Mesenchymal stem cell (in vitro differentiated cells and primary cell): ENCODE results near the gene TPGS1.

Source experiments
- DNase-seq: peaks from one replicate; pipeline ENCODE4 v3.0.0-alpha.2; 2013
- H2AFZ ChIP-seq: one replicate; pipeline ENCODE4 v1.6.1; 2013; ENCODE audit warnings: low read depth, mild to moderate bottlenecking, control low read depth, inconsistent platforms, low read length, moderate library complexity
- H2AK5ac ChIP-seq: 2 replicates; pipeline ENCODE4 v1.6.1; 2013; ENCODE audit warnings: low read length, moderate library complexity, mild to moderate bottlenecking, inconsistent platforms; ENCODE audit not compliant: severe bottlenecking
- H2BK120ac ChIP-seq: one replicate; pipeline ENCODE4 v1.6.1; 2013; ENCODE audit warnings: low read depth, mild to moderate bottlenecking, inconsistent platforms, low read length, moderate library complexity
- H2BK12ac ChIP-seq, 2 experiments: one replicate each; pipeline ENCODE4 v1.6.1; 2013; ENCODE audit warnings: inconsistent platforms in 2 of 2, low read length in 2 of 2, mild to moderate bottlenecking in 2 of 2, moderate library complexity in 2 of 2, control low read depth in 1 of 2
- H2BK15ac ChIP-seq: one replicate; pipeline ENCODE4 v1.6.1; 2013; ENCODE audit warnings: mild to moderate bottlenecking, low read depth, inconsistent platforms; ENCODE audit not compliant: poor library complexity, severe bottlenecking
- H2BK5ac ChIP-seq: 2 replicates; pipeline ENCODE4 v1.6.1; 2013; ENCODE audit warnings: low read depth, mild to moderate bottlenecking, low read length, control low read depth, inconsistent platforms; ENCODE audit not compliant: poor library complexity, severe bottlenecking
- H3K14ac ChIP-seq, 2 experiments: one replicate each; pipeline ENCODE4 v1.6.1; 2013; ENCODE audit warnings: inconsistent platforms in 2 of 2, low read length in 2 of 2, control low read depth in 1 of 2, mild to moderate bottlenecking in 1 of 2, moderate library complexity in 1 of 2
- H3K18ac ChIP-seq, 2 experiments: one replicate each; pipeline ENCODE4 v1.6.1; 2013; ENCODE audit warnings: inconsistent platforms in 2 of 2, low read length in 2 of 2, control low read depth in 1 of 2, low read depth in 1 of 2, mild to moderate bottlenecking in 1 of 2
- H3K23ac ChIP-seq, 2 experiments: one replicate each; pipeline ENCODE4 v1.6.1; 2013; ENCODE audit warnings: inconsistent platforms in 2 of 2, low read length in 2 of 2, mild to moderate bottlenecking in 2 of 2, moderate library complexity in 2 of 2, control low read depth in 1 of 2
- H3K27ac ChIP-seq: 2 replicates; pipeline ENCODE4 v1.5.1; 2013; ENCODE audit warnings: mild to moderate bottlenecking, moderate library complexity, low read length, control low read depth, inconsistent platforms; ENCODE audit not compliant: poor library complexity, severe bottlenecking
- H3K27me3 ChIP-seq, 2 experiments: 2 replicates each; pipeline versions ENCODE4 v1.6.1 to v1.7.0; 2013; ENCODE audit warnings: low read length in 2 of 2, mild to moderate bottlenecking in 2 of 2, moderate library complexity in 2 of 2, control low read depth in 1 of 2, inconsistent platforms in 1 of 2; ENCODE audit not compliant: control insufficient read depth in 1 of 2, insufficient read depth in 1 of 2
- H3K36me3 ChIP-seq, 2 experiments: 2 replicates each; pipeline versions ENCODE4 v1.6.1 to v1.7.0; 2013; ENCODE audit warnings: low read length in 2 of 2, control low read depth in 1 of 2, inconsistent platforms in 1 of 2, low read depth in 1 of 2, mild to moderate bottlenecking in 1 of 2; ENCODE audit not compliant: insufficient read depth in 2 of 2, control insufficient read depth in 1 of 2
- H3K4ac ChIP-seq, 2 experiments: one replicate each; pipeline ENCODE4 v1.6.1; 2013; ENCODE audit warnings: inconsistent platforms in 2 of 2, low read length in 2 of 2, mild to moderate bottlenecking in 2 of 2, moderate library complexity in 2 of 2, control low read depth in 1 of 2, low read depth in 1 of 2
- H3K4me1 ChIP-seq: 2 replicates; pipeline ENCODE4 v1.6.1; 2013; ENCODE audit warnings: low read depth, low read length, control low read depth; ENCODE audit not compliant: control insufficient read depth, insufficient read depth
- H3K4me2 ChIP-seq: 2 replicates; pipeline ENCODE4 v1.6.1; 2013; ENCODE audit warnings: low read length, mild to moderate bottlenecking, inconsistent platforms; ENCODE audit not compliant: poor library complexity, severe bottlenecking
- H3K4me3 ChIP-seq, 2 experiments: 2 replicates each; pipeline versions ENCODE4 v1.5.1 to v1.7.0; 2013; ENCODE audit warnings: low read length in 2 of 2, mild to moderate bottlenecking in 2 of 2, control low read depth in 1 of 2, low read depth in 1 of 2; ENCODE audit not compliant: insufficient read depth in 1 of 2
- H3K79me1 ChIP-seq: replicated peaks from 2 replicates; pipeline ENCODE4 v1.6.1; 2013; ENCODE audit warnings: mild to moderate bottlenecking, control low read depth, low read length, inconsistent platforms; ENCODE audit not compliant: poor library complexity, severe bottlenecking
- H3K9ac ChIP-seq: 2 replicates; pipeline ENCODE4 v1.7.0; 2013; ENCODE audit warnings: mild to moderate bottlenecking, low read length, moderate library complexity
- H3K9me3 ChIP-seq: 2 replicates; pipeline ENCODE4 v1.7.0; 2013; ENCODE audit warnings: mild to moderate bottlenecking, low read length; ENCODE audit not compliant: control insufficient read depth
- H4K8ac ChIP-seq: one replicate; pipeline ENCODE4 v1.6.1; 2013; ENCODE audit warnings: inconsistent platforms, mild to moderate bottlenecking, low read length, moderate library complexity
- H4K91ac ChIP-seq: one replicate; pipeline ENCODE4 v1.6.1; 2013; ENCODE audit warnings: mild to moderate bottlenecking, low read length, inconsistent platforms
- WGBS: methylation state at CpG from one replicate; pipeline ENCODE4 v1.1.7; 2013; ENCODE audit warnings: mixed read lengths; 5-methylcytosine and 5-hydroxymethylcytosine counted together

The TPGS1 gene

GRCh38 chr19:495402-496111 is 11.7 kb upstream of the TPGS1 start:
- Histone ChIP-seq H3K79me1 (no peaks in the 10 kb centered on the region), H2AK5ac (no peak overlapping the region), H4K91ac (no peak overlapping the region), H2BK12ac (no peak overlapping the region), H2BK5ac (no peak overlapping the region), H3K14ac (no peak overlapping the region), H2AFZ (no peak overlapping the region), H3K9me3 (no peaks in the 10 kb centered on the region), H3K4me2 (no peak overlapping the region), H3K4ac (no peak overlapping the region), H4K8ac (no peak overlapping the region), H3K36me3 (peaks cover 0 to 3% of the 10 kb centered on the region in 2 experiments), H3K4me3 (no peak overlapping the region), H2BK120ac (no peak overlapping the region), H3K4me1 (peaks cover 16% of the 10 kb centered on the region), H3K18ac (no peak overlapping the region), H2BK15ac (peak overlapping the region; percentile 38), H3K23ac (no peak overlapping the region), H3K27ac (no peak overlapping the region), H3K27me3 (peaks cover 18 to 24% of the 10 kb centered on the region in 2 experiments), H3K9ac (no peak overlapping the region)
- peak; percentile 43 for DNase-seq
- 31% methylated on average over 32 of the region's 32 CpGs for WGBS

GRCh38 chr19:496112-496665 is 11.1 kb upstream of the TPGS1 start, which contains the start of gene MADCAM1:
Gene MADCAM1 (plus strand): TSS chr19:496486. CDS start chr19:496500, 14 bp downstream.
- Histone ChIP-seq H3K14ac (no peak within 1 kb of the TSS), H3K36me3 (peaks cover 0 to 3% of the 10 kb centered on the region in 2 experiments), H3K9me3 (no peaks in the 10 kb centered on the region), H4K8ac (no peak within 1 kb of the TSS), H2BK15ac (peak within 1 kb of the TSS; percentile 38), H3K4me1 (peaks cover 16% of the 10 kb centered on the region), H3K4me2 (no peak within 1 kb of the TSS), H4K91ac (no peak within 1 kb of the TSS), H2AK5ac (no peak within 1 kb of the TSS), H3K18ac (no peak within 1 kb of the TSS), H3K4ac (no peak within 1 kb of the TSS), H2AFZ (no peak within 1 kb of the TSS), H3K79me1 (no peaks in the 10 kb centered on the region), H3K27me3 (peaks cover 18 to 24% of the 10 kb centered on the region in 2 experiments), H2BK120ac (no peak within 1 kb of the TSS), H2BK12ac (no peak within 1 kb of the TSS), H3K4me3 (no peak within 1 kb of the TSS), H3K27ac (no peak within 1 kb of the TSS), H3K9ac (no peak within 1 kb of the TSS), H2BK5ac (no peak within 1 kb of the TSS), H3K23ac (no peak within 1 kb of the TSS)
- no peak for DNase-seq
- 17% methylated on average over 33 of the region's 33 CpGs for WGBS

GRCh38 chr19:496986-497385 is 10.3 kb upstream of the TPGS1 start:
- 15% methylated on average over 17 of the region's 18 CpGs for WGBS
- no peaks in the 10 kb centered on the region for H3K9me3 ChIP-seq
- no peak overlapping the region for H2AK5ac ChIP-seq
- no peak overlapping the region for H3K4me2 ChIP-seq
- no peak overlapping the region for H2BK15ac ChIP-seq
- no peak overlapping the region for H3K23ac ChIP-seq
- no peak overlapping the region for H3K4ac ChIP-seq
- no peak overlapping the region for H3K4me3 ChIP-seq
- no peak overlapping the region for H4K8ac ChIP-seq
- no peak overlapping the region for H3K9ac ChIP-seq
- H3K27me3 ChIP-seq, result peaks cover 18 to 24% of the 10 kb centered on the region in 2 experiments
- peaks cover 0 to 3% of the 10 kb centered on the region in 2 experiments for H3K36me3 ChIP-seq
- H3K79me1 ChIP-seq, result no peaks in the 10 kb centered on the region
- peaks cover 16% of the 10 kb centered on the region for H3K4me1 ChIP-seq
- H2AFZ ChIP-seq, result no peak overlapping the region
- no peak overlapping the region for H2BK5ac ChIP-seq
- H3K27ac ChIP-seq, result no peak overlapping the region
- no peak overlapping the region for H3K18ac ChIP-seq
- H2BK120ac ChIP-seq, result no peak overlapping the region
- no peak overlapping the region for H4K91ac ChIP-seq
- no peak overlapping the region for H3K14ac ChIP-seq
- DNase-seq, result no peak
- no peak overlapping the region for H2BK12ac ChIP-seq

- H3K9ac ChIP-seq, result no peak overlapping the region
- H3K27ac ChIP-seq, result no peak overlapping the region
- H2AFZ ChIP-seq, result no peak overlapping the region
- H4K8ac ChIP-seq, result no peak overlapping the region
- H3K4ac ChIP-seq, result no peak overlapping the region
- no peak overlapping the region for H3K18ac ChIP-seq
- no peak overlapping the region for H2BK12ac ChIP-seq
- no peak overlapping the region for H4K91ac ChIP-seq
- H2BK5ac ChIP-seq, result no peak overlapping the region
- no peak overlapping the region for H3K23ac ChIP-seq
- no peak overlapping the region for H2BK120ac ChIP-seq
- peak overlapping the region; percentile 37 for H3K4me2 ChIP-seq
- no peak overlapping the region for H3K14ac ChIP-seq
- peaks cover 0 to 3% of the 10 kb centered on the region in 2 experiments for H3K36me3 ChIP-seq
- no peak overlapping the region for H2AK5ac ChIP-seq
- peaks cover 18 to 24% of the 10 kb centered on the region in 2 experiments for H3K27me3 ChIP-seq
- no peaks in the 10 kb centered on the region for H3K79me1 ChIP-seq
- 2% methylated on average over 12 of the region's 36 CpGs for WGBS
- no peaks in the 10 kb centered on the region for H3K9me3 ChIP-seq
- H2BK15ac ChIP-seq, result peak overlapping the region; percentile 18
- peak overlapping the region in 1 of 2 experiments; percentile 30 for H3K4me3 ChIP-seq
- H3K4me1 ChIP-seq, result peaks cover 16% of the 10 kb centered on the region
- DNase-seq, result no peak
Measured at GRCh38 chr19:497491-497868, 9.8 kb upstream of the TPGS1 start.
